ENCODE results near the gene TTC38. TPM values are rescaled to one million over a fixed set of nuclear protein-coding genes. Genes with fewer than 3 reads are reported as not detected.

TTC38 gene
- total RNA-seq, 1 experiment from 2014 or later, result 31.5 TPM

- no peaks in the 10 kb centered on the region for H3K27me3 Mint-ChIP-seq (ENCODE audit: low read depth)
- H2AFZ ChIP-seq (ENCODE audit: low read length), result no peak overlapping the region
- DNase-seq, result no peak
Observed at GRCh38 chr22:46308283-46308988, 40.6 kb downstream of the TTC38 start.

More at GRCh38 chr22:46308283-46308988, 40.6 kb downstream of the TTC38 start:
- Histone ChIP-seq H3K27ac (ENCODE audit: insufficient read length, low read depth, low read length) (no peak overlapping the region), H3K18ac (ENCODE audit: insufficient read length, low read depth, low read length) (no peak overlapping the region), H2BK20ac (ENCODE audit: low read depth, low read length, poor library complexity, severe bottlenecking) (no peak overlapping the region), H2AK5ac (ENCODE audit: insufficient read length, low read length) (no peak overlapping the region), H3K27me3 (ENCODE audit: insufficient read depth, low read length) (no peaks in the 10 kb centered on the region), H3K56ac (ENCODE audit: insufficient read length, low read depth, low read length) (no peak overlapping the region), H3K23ac (ENCODE audit: insufficient read length, low read depth, low read length) (no peak overlapping the region), H2BK5ac (ENCODE audit: insufficient read length, low read length) (no peak overlapping the region), H3K79me2 (ENCODE audit: insufficient read depth, low read length) (peaks cover 3% of the 10 kb centered on the region; the same call in 1 of the 2 replicates), H4K8ac (replicated peaks; ENCODE audit: insufficient read length, low read depth, low read length) (no peak overlapping the region), H2BK12ac (ENCODE audit: insufficient read length, low read depth, low read length) (no peak overlapping the region), H4K91ac (ENCODE audit: insufficient read length, low read depth, low read length) (no peak overlapping the region), H4K20me1 (ENCODE audit: control insufficient read depth, insufficient read depth, insufficient read length) (no peaks in the 10 kb centered on the region), H3K9me3 (ENCODE audit: control insufficient read depth, low read depth, low read length) (no peaks in the 10 kb centered on the region), H3K4me1 (ENCODE audit: insufficient read depth, low read length) (no peaks in the 10 kb centered on the region), H3K79me1 (ENCODE audit: insufficient read depth, low read depth, low read length, poor library complexity, severe bottlenecking) (peaks cover 4% of the 10 kb centered on the region), H2BK15ac (ENCODE audit: low read depth, low read length) (no peak overlapping the region), H2BK120ac (ENCODE audit: low read depth, low read length, poor library complexity, severe bottlenecking) (no peak overlapping the region), H3K23me2 (ENCODE audit: insufficient read length, low read depth, low read length, poor library complexity, severe bottlenecking) (no peaks in the 10 kb centered on the region), H4K5ac (ENCODE audit: insufficient read length, low read depth, low read length) (no peak overlapping the region), H3K4me2 (ENCODE audit: insufficient read depth, insufficient read length, low read length) (no peak overlapping the region), H3K4ac (ENCODE audit: low read depth, low read length) (no peak overlapping the region), H3T11ph (ENCODE audit: low read length) (no peak overlapping the region), H3K14ac (ENCODE audit: insufficient read depth, low read length) (no peak overlapping the region), H3K9ac (ENCODE audit: extremely low read depth, insufficient read length, low read length) (no peak overlapping the region)
- no CpG with 5 or more reads among the region's 23 CpGs for WGBS (ENCODE audit: extremely low coverage, insufficient read length, low lambda C conversion rate)
- peak overlapping the region; percentile 54 to 64 (median 59); a peak in 4 of 7 replicates for H3K27ac Mint-ChIP-seq
- no peaks in the 10 kb centered on the region for H3K4me1 Mint-ChIP-seq
- no peaks in the 10 kb centered on the region for H3K9me3 Mint-ChIP-seq
- H3K36me3 Mint-ChIP-seq (ENCODE audit: insufficient read depth in 1 of 3, low read depth in 3 of 3), result peaks cover 14 to 47% (median 36%) of the 10 kb centered on the region in 3 experiments
- no peak for TF ChIP-seq CTCF (conservative IDR thresholded peaks at IDR 0.05)
- H3K4me3 Mint-ChIP-seq, result no peak overlapping the region

Data from H9 (cell line).